SK-N-SH treated with all-trans-retinoic acid at 6 μM for 48 hours (cell line): ENCODE measurements around the gene MB21D2.

Experiments
- ARNTL ChIP-seq: fragments of 450-650 bp; formaldehyde crosslinking; IDR thresholded peaks from 2 replicates; pipeline ENCODE4 v1.5.0; 2020; ENCODE audit warnings: low read depth, mild to moderate bottlenecking, moderate library complexity, borderline replicate concordance
- CSDC2 ChIP-seq: fragments of 250-450 bp; sonication (Bioruptor Pico); IDR thresholded peaks from 2 replicates; pipeline ENCODE4 v1.5.0; 2020; ENCODE audit warnings: mild to moderate bottlenecking, moderate library complexity
- ZFP3 ChIP-seq: fragments of 250-450 bp; sonication (Bioruptor Pico); IDR thresholded peaks from 2 replicates; pipeline ENCODE4 v1.5.0; 2020; ENCODE audit warnings: mild to moderate bottlenecking, moderate library complexity
- ZNF70 ChIP-seq: fragments of 450-650 bp; formaldehyde crosslinking; IDR thresholded peaks from 2 replicates; pipeline ENCODE4 v1.5.0; 2020; ENCODE audit warnings: mild to moderate bottlenecking, moderate library complexity
- ZNF8 ChIP-seq: fragments of 450-650 bp; formaldehyde crosslinking; IDR thresholded peaks from 2 replicates; pipeline ENCODE4 v1.5.0; 2020; ENCODE audit warnings: mild to moderate bottlenecking, moderate library complexity

GRCh38 chr3:192835818-192836815, 81.5 kb downstream of the MB21D2 start:
- TF ChIP-seq ZNF8 (CRISPR knock-in tag) (no peak), ARNTL (CRISPR knock-in tag) (no peak), CSDC2 (no peak), ZNF70 (CRISPR knock-in tag) (no peak), ZFP3 (no peak)
